ENCODE data around the gene TAGAP.
A peak's percentile ranks its signal among the peaks of the same experiment; 100 is the strongest.
"Not testable (repeated sequence)": the region's sequence is repeated elsewhere in the genome, so short reads cannot be mapped to it uniquely, and the experiment has no call there.

TAGAP gene

DNA sequence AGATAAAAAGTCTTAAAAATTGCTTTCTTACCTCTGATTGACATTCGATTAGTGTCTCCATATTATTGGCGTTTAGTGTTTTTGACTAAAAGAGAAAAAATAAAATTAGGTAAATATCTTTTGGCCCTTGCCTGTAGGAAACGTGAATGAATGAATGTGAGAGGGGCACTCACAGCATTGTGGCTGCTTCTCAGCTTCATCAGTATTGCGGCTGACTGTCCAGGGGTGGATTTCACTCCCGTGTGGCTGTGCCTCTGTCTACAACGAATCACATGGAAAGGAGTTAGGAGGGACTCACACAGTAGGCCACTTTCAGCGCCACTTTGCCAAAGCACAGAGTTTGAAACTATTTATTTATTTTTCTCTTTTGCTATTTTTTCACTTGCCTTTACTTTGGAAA is 844 bp downstream of the TAGAP start:
- no peak for DNase-seq (ENCODE audit: low spot score)

DNA sequence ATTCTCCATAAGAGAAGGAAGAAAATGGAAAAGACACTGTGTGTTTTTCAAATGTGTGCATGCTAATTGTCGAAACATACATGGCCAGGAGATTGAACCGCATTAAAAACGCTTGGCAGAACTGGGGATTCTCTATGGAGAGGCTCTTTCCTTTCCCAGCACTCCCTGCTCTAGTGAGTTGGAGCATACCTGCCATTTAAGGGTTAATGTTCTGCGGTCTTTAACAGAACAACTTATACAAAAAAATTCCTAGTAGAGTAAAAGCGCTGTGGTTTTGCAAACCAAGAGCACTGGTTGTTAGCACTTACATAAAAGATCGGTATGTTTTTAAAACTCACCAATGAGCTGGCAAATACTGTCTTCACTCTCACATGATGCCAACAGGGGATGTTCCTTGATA is 1.5 kb downstream of the TAGAP start:
- DNase-seq (ENCODE audit: low spot score) = no peak

DNA sequence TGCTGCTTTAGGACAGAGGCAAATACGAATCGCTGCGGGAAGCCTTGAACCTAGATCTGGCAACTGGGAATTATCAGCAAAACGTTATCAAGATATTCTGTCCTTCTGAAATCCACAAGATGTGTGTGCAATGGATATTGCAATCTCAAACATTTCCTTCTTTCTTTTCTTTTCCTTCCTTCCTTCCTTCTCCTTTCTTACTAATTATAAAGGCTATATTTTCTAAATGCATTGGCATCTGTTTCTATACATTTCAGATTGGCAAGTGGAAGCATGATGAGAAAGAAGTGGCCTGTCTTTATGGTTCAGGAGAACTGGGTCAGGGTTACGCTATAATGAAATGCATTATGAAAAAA is 2.0 kb downstream of the TAGAP start:
- DNase-seq (ENCODE audit: low spot score) = no peak

DNA sequence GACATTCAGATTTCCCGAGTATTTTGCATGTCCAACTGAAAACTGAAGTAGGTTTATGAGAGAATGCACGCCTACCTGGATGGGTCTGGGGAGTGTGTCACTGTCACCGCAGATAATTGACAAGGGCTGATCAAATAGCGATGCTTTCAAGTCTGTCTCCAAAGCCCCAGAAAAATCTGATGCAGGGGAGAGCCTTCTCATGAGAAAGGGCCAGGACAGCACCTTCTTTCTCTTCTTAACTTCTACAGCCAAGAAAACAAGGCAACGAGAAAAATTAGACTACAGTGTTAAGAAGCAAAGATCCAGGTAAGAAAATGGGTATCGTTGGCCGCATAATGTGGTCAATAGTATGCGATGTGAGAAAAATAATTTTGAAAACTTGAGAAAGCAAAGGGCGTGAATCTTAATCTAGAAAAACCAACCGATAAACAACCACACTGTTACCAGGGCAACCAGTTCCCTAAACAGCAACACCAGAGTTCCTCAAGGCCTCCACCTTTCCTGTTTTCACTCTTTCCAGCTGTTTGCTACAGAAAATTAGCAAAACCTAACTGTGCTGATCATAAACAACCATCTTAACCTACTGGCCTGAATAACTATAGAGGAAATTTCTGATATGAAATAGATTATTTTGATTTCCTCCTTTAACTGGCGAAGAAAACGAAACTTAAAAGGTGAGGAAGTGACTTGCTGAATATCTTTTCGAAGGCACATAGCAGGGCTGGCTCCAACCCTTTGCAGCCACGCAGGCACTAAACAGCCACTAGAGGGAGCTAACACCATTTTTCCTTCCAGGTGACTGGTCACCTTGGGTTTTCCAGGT is 2.6 kb downstream of the TAGAP start:
- peak; percentile 53 for DNase-seq (ENCODE audit: low spot score)

DNA sequence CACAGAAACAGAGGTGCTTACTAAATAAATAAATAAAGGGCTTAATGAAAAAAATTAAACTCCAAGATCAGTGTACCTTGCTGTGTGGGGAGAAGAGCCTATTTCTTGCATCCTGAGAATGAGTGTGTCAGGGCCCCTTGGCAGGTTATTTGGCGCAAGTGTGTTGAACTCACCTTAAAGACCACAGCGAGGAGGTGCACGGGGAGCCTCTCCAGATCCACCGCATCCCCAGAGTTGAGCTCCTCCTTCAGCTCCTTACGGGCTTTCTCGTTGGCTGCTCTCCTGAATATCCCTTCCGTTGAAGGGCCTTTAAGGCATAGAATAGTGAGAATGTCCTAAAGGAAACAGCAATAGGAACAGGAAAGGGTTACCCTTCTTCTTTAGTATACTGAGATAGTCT is 3.6 kb downstream of the TAGAP start:
- no peak for DNase-seq (ENCODE audit: low spot score)

DNA sequence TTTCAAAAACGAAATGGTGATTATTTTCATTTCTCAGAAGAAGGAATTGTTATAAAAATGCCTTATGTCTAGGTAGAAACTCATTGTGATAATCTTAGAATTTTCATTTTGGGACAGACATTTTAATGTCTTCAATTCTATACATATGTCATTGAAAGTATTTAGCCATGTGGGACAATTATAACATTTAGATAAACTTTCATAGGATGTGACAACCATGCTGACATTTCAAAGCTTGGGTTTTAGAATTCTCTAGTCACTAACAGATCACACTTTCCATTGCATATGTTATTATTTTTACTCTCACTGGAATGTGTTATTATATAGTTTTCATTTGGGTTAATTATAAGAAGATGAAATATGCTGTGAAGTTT is 4.9 kb downstream of the TAGAP start:
- DNase-seq (ENCODE audit: low spot score) = no peak

DNA sequence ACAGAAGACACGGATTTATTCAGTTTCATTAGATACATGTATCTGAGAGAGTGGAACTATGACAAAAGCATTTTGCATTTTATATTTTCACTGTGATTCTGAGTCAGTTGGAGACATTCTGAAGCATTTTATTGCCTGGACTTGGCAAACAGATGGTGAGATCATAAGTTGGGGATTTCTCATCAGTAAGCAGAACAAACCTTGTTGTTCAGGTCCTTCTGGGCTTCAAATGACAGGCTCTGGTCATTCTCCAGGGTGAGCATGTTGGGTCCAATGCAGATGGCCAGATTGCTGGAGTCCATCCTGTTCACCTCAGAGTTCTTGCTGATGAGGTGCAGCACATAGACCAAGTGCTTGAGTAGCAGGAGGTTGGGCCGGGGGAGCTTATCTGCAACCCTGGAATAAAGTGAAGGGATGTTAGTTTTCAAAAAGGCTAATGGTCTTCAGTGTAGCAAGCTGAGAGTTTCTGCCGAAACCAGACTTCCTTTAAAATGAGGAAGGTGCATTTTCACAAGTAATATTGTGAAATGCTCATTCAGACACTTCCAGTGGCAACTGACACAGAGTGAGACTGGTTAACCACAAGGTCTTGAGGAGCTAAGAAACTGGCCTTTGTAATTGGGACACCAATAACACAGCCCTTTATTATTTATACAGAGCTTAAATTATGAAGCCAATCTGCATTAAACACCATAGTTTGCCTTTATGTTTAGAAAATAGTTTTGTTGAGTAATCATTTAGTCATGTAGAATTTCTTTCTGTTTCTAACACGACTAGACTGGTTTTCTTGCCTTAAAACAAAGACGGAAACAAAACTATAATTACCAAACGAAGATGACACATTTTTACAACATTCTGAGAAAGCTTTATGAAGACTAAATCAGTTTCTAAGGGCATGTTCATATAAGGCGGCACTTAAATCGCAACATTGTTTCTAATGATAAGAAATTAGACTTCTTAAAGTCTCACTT is 5.6 kb downstream of the TAGAP start:
- peak; percentile 28 for DNase-seq (ENCODE audit: low spot score)

DNA sequence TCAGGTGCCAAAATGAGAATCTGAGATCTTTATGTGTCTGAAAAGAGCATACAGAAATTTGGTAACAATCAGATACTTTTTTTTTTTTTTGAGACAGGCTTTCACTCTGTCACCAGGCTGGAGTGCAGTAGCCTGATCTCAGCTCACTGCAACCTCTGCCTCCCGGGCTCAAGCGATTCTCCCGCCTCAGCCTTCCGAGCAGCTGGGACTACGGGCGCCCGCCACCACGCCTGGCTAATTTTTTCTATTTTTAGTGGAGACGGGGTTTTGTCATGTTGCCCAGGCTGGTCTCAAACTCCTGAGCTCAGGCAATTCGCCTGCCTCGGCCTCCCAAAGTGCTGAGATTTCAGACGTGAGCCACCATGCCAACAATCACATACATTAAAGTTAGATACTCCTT is 6.5 kb downstream of the TAGAP start:
- not testable (repeated sequence) for DNase-seq (ENCODE audit: low spot score)

DNA sequence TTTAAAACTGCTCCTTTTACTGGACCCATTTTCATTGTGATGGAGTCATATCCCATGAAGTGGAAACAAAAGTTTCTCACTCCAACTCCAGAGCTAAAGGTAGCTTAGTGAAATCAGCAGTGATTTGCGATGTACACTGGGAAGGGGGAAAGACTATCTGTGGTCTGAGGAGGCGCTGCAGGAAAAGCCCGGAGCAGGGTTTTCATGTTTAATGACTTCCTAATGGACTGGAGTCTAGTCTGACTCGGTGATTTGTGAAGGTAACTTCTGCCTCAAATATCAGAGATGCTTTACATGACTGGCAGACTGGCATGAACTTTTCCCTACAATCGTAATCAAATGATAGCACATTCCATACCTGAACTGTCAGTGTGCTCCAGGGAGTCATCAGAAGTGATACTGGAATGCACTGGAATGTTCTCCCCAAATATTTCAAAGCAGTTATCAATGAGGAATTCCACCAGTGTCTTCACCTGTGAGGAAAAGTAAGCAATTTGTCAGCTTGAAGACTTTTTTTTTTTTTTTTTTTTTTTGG is 7.0 kb downstream of the TAGAP start:
- no peak for DNase-seq (ENCODE audit: low spot score)

DNA sequence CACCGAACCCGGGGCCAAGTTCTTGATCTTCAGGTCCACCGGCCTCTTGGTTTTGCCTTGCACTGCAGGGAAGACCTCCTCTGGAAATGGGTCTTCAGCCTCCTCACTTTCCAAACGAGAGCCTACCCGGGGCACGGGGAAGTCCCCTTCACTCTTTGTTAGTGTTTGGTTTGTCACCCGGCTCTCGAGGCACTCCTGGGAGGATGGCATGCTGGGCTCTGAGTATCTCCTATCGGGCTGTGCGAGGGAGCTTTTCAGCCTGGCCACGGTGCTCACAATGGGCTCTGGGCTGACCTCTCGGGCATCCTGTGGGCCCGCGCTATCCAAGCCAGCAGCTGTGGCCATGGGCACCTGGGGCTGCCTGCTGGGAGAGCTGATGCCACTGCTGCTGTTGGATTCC is 8.1 kb downstream of the TAGAP start:
- DNase-seq (ENCODE audit: low spot score) = no peak

DNA sequence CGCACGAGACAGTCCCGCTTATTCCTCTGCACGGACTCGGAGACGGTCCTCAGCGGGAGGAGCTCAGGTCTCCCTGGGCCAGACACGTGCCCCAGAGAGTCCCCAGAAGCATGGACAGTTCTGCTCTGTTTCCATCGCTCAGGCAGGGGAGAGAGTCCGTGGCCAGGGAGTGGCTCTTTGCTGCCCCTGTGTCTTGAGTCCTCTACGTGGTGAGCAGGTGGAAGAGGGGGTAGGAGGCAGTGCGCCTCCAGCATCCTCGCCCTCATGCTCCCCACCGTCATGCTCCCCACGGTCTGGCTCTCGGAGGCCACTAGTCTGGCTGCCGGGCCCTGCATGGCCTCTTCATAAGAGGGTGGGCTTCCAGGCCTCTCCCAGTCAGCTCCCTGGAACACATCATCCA is 8.9 kb downstream of the TAGAP start:
- no peak for DNase-seq (ENCODE audit: low spot score)

DNA sequence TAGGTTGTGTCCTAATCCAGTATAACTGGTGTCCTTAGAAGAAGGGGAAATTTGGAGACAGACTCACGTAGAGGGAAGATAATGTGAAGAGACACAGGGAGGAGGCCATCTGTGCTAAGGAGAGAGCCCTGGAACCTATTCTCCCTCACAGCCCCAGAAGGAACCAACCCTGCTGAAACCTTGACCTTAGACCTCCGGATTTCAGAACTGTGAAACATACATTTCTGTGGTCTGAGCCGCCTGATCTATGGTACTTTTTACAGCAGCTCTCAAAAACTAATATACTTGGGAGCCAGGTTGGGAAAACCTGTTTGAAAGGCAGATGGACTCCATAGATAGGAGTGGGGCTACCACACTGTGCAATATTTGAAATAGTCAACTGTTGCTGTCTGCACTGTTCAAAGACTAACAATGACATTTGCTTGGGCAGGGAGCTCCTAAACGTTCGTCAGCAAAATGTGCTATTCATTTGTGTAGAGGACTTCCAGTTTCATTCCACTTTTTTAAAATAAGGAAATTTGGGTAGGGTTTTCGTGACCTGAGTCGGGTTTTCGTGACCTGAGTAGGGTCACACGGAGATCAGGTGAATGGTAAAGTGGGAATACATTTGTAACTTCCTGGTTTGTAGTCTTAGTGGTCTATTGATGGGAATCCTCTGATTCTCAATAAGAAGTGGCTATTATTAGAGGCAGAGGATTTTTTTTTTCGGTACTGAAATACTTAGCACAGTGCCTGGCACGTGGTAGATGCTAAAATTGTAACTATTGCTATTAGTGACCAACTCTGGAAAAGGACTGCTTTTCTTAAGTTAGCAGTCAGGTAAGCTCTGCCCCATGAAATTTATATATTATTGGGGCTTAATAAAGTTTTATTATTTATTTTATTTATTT is 11.4 kb downstream of the TAGAP start:
- no peak for DNase-seq (ENCODE audit: low spot score)

DNA sequence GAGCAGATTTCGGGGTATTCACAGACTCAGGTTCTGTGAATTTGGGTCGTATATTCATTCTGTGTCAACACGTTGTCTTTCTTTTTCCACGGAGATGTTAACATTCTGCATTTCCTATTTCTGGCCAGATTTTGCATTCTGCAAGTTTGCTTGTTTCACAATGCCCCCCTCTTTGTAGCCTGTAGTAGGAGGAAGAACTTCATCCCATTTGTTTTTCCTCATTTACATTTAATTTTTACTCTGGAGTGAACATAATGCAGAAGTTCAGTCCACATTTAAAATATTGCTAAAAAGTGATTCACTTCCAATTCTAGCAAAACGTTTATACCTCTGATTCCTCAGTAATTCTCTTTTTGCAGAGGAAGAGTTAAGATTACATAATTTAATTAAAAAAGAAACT is 12.9 kb downstream of the TAGAP start:
- no peak for DNase-seq (ENCODE audit: low spot score)

DNA sequence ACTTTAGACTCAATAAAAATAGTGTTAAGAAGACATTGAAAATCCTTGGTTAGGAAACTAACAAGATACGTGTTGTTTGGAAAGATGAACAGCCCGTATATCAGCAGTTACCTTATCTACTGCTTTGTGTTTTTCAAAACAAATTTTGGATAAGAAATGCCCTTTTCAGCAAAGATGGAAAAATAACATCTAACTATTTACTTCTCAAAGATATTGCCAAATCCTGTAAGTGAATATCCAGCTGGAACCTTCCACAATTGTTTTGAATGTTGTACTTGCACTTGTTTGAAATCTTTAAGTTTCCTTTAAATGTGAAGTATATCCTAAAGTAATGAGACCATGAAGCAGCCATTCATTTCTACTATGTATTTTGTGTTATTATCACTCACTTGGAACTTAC is 14.6 kb downstream of the TAGAP start:
- DNase-seq (ENCODE audit: low spot score) = no peak

DNA sequence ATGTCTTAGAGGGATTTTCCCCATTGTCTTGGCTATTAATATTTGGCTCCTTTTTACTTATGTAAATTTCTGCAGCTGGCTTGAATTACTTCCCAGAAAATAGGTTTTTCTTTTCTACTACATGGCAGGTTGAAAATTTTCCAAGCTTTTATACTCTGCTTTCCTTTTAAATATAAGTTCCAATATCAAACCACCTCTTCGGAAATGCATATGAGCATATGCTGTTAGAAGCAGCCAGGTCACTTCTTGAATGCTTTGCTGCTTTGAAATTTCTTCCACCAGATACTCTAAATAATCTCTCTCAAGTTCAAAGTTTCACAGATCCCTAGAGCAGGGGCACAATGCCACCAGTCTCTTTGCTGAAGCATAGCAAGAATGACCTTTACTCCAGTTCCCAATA is 19.6 kb downstream of the TAGAP start:
- not testable (repeated sequence) for DNase-seq (ENCODE audit: low spot score)

DNA sequence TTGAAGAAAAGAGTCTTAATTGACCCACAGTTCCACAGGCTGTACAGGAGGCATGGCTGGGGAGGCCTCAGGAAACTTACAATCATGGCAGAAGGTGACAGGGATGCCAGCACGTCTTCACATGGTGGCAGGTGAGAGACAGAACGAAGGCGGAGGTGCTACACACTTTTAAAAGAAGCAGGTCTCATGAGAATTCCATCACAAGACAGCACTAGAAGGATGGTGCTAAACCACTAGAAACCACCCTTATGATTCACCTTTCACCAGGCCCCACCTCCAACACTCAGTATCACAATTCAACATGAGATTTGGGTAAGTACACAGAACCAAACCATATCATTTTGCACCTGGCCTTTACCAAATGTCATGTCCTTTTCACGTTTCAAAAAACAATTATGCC is 20.9 kb downstream of the TAGAP start:
- DNase-seq (ENCODE audit: low spot score) = no peak

DNA sequence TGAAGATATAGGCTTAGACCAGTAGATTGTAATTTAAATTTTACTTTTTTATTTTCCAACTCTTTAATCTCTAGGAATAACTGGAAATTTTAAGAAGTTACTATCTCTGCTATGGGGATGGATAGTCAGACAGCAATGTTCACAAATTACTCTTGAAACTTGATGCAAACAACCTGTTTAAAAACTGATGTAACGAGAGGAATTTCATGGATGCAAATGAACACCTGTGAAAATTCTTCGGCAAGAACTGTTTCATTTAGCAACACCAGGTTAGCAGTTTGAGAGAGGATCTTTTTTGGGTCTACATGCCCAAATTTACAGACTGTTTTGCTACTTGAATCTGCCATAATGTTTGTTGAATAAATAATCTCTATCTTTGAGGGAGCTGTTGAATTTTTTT is 24.8 kb downstream of the TAGAP start:
- no peak for DNase-seq (ENCODE audit: low spot score)

DNA sequence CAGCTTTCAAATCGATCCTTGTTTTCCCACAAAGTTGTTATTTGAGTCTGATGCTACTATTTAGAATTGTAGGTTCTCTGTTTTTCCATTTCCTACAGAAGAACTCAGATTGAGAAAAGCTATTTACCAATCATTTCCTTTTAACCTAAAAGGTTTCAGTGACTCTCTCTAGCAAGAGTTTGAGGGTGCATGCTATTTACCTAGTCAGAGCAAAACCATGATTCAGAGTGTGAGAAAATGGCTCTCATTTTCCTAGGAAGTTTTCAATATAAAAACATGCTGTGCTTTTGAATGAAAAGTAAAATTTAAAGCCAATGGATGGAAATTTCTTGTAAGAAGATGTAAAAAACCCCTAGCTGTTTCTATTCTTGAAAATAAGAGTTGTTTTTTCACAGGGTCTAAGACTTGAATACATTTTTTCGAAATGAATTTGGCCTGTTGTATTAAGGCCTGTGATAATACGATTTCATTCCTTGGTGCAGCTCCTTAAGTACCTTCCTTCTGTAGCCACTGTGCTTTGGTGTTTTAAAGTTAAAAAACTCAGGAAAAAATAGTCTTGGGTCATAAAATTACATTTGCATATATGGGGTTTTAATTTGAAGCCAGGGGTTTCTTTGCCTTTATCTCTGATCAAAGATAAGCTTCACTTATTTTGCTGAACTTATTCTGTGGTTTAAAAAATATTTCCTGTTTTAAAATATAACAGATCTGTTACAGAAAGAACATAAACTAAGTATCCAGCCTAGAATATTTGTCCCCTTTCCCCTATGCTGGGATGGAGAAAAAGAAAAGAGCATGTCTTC is 26.8 kb downstream of the TAGAP start:
- no peak for DNase-seq (ENCODE audit: low spot score)

DNA sequence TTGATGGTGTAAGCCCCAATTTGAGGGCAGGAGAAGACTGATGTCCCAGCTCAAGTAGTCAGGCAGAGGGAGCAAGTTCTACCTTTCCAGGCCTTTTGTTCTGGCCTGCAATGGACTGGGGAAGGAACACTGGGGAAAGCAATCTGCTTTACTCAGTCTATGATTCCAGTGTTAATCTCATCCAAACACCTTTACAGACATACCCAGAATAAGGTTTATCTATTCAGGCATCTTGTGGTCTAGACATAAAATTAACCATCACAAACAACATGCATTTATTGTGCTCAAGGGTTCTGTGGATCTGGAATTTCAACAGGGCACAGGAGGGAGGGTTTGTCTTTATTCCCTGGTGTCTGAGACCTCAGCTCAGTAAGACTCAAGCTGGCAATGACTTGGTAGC is 30.4 kb downstream of the TAGAP start:
- no peak for DNase-seq (ENCODE audit: low spot score)

DNA sequence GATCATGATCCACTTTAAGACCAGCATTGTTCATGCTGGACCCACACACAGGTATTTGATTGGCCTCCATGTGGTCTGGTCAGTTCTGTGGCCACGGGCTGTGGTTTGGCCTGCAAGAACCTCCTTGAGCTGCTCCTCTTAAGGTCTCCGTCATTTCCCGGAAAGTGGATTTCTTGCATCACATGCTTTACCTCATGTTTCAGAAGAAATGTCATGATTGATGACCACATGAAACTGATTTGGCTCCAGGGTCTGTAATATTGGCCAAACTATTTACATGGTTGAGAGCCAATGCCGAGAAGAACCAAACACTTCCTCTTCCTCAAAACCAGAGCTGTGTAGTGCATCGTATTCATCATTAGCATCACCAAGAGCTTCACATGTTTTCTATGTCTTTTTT is 31.6 kb downstream of the TAGAP start:
- DNase-seq (ENCODE audit: low spot score) = no peak

DNA sequence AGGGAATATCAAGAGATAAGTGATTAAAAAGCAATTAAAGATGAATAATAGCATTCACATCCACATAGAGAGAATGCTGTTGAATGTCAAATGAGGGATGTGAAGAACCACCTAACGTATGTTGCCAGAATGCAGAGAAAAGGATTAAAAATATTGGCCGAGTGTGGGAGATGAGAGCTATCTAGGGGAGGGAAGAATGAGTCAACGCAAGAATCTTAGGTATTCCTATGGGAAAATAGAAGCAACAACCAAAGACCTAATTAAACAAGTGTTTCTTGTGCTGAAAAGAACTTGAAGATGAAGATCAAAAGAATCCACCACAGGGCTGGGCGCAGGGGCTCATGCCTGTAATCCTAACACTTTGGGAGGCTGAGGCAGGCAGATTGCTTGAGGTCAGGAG is 32.6 kb downstream of the TAGAP start:
- DNase-seq (ENCODE audit: low spot score) = no peak

All from putamen (tissue), 1 donor.